H9 (cell line): Measurements from ENCODE around the gene SLCO1C1. TPM values are rescaled to one million over a fixed set of nuclear protein-coding genes. Genes with fewer than 3 reads are reported as not detected.
A peak's percentile ranks its signal among the peaks of the same experiment; 100 is the strongest.

Experiments
- DNase-seq: peaks from one replicate; pipeline ENCODE4 v3.0.0-alpha.2; 2017
- H2AFZ ChIP-seq: one replicate; pipeline ENCODE4 v1.6.1; 2013; ENCODE audit warnings: mild to moderate bottlenecking, low read length, control low read depth, moderate library complexity
- H2AK5ac ChIP-seq: 2 replicates; pipeline ENCODE4 v1.6.1; 2013; ENCODE audit warnings: low read length, control low read depth, mixed read lengths; ENCODE audit not compliant: insufficient read length
- H2BK120ac ChIP-seq: one replicate; pipeline ENCODE4 v1.6.1; 2013; ENCODE audit warnings: low read depth, mild to moderate bottlenecking, low read length, control low read depth, inconsistent platforms; ENCODE audit not compliant: poor library complexity, severe bottlenecking
- H2BK12ac ChIP-seq: 2 replicates; pipeline ENCODE4 v1.6.1; 2013; ENCODE audit warnings: low read length, control low read depth, mixed read lengths, low read depth; ENCODE audit not compliant: insufficient read length
- H2BK15ac ChIP-seq: 2 replicates; pipeline ENCODE4 v1.6.1; 2013; ENCODE audit warnings: low read depth, low read length, control low read depth
- H2BK20ac ChIP-seq: one replicate; pipeline ENCODE4 v1.6.1; 2013; ENCODE audit warnings: low read depth, mild to moderate bottlenecking, low read length, control low read depth, inconsistent platforms; ENCODE audit not compliant: poor library complexity, severe bottlenecking
- H2BK5ac ChIP-seq: 2 replicates; pipeline ENCODE4 v1.6.1; 2013; ENCODE audit warnings: low read length, control low read depth, mixed read lengths; ENCODE audit not compliant: insufficient read length
- H3K14ac ChIP-seq: 2 replicates; pipeline ENCODE4 v1.6.1; 2013; ENCODE audit warnings: low read length, control low read depth; ENCODE audit not compliant: insufficient read depth
- H3K18ac ChIP-seq: 2 replicates; pipeline ENCODE4 v1.6.1; 2013; ENCODE audit warnings: low read depth, mild to moderate bottlenecking, mixed read lengths, low read length, control low read depth; ENCODE audit not compliant: insufficient read length
- H3K23ac ChIP-seq: 2 replicates; pipeline ENCODE4 v1.6.1; 2013; ENCODE audit warnings: low read length, control low read depth, mixed read lengths, low read depth; ENCODE audit not compliant: insufficient read length
- H3K23me2 ChIP-seq: 2 replicates; pipeline ENCODE4 v1.6.1; 2013; ENCODE audit warnings: low read depth, mild to moderate bottlenecking, mixed read lengths, low read length, control low read depth; ENCODE audit not compliant: insufficient read length, poor library complexity, severe bottlenecking
- H3K27ac ChIP-seq: 2 replicates; pipeline ENCODE4 v1.5.1; 2013; ENCODE audit warnings: low read length, control low read depth, mixed read lengths, low read depth; ENCODE audit not compliant: insufficient read length
- H3K27me3 ChIP-seq: 2 replicates; pipeline ENCODE4 v1.6.1; 2013; ENCODE audit warnings: low read length, control low read depth, inconsistent platforms; ENCODE audit not compliant: insufficient read depth
- H3K4ac ChIP-seq: 2 replicates; pipeline ENCODE4 v1.6.1; 2013; ENCODE audit warnings: low read depth, mild to moderate bottlenecking, control low read depth, inconsistent platforms, low read length, moderate library complexity
- H3K4me1 ChIP-seq: 2 replicates; pipeline ENCODE4 v1.6.1; 2013; ENCODE audit warnings: low read length, control low read depth, inconsistent platforms; ENCODE audit not compliant: insufficient read depth
- H3K4me2 ChIP-seq: 2 replicates; pipeline ENCODE4 v1.6.1; 2013; ENCODE audit warnings: low read length, control low read depth, mixed read lengths; ENCODE audit not compliant: insufficient read length, insufficient read depth
- H3K56ac ChIP-seq: 2 replicates; pipeline ENCODE4 v1.6.1; 2013; ENCODE audit warnings: low read depth, mild to moderate bottlenecking, mixed read lengths, low read length, control low read depth; ENCODE audit not compliant: insufficient read length
- H3K79me1 ChIP-seq: 2 replicates; pipeline ENCODE4 v1.6.1; 2013; ENCODE audit warnings: low read depth, mild to moderate bottlenecking, moderate library complexity, low read length, control low read depth, inconsistent platforms; ENCODE audit not compliant: insufficient read depth, poor library complexity, severe bottlenecking
- H3K79me2 ChIP-seq: 2 replicates; pipeline ENCODE4 v1.6.1; 2013; ENCODE audit warnings: low read length, control low read depth, inconsistent platforms; ENCODE audit not compliant: insufficient read depth
- H3K9ac ChIP-seq: 2 replicates; pipeline ENCODE4 v1.6.1; 2013; ENCODE audit warnings: low read length, control low read depth, mixed read lengths; ENCODE audit not compliant: insufficient read length; ENCODE audit errors: extremely low read depth
- H3K9me3 ChIP-seq: one replicate; pipeline ENCODE4 v1.6.1; 2013; ENCODE audit warnings: low read depth, low read length, inconsistent platforms; ENCODE audit not compliant: control insufficient read depth
- H3T11ph ChIP-seq: one replicate; pipeline ENCODE4 v1.6.1; 2013; ENCODE audit warnings: mild to moderate bottlenecking, low read length, control low read depth, inconsistent platforms
- H4K20me1 ChIP-seq: one replicate; pipeline ENCODE4 v1.6.1; 2013; ENCODE audit not compliant: control insufficient read depth, insufficient read length, insufficient read depth
- H4K5ac ChIP-seq: 2 replicates; pipeline ENCODE4 v1.6.1; 2013; ENCODE audit warnings: low read depth, mild to moderate bottlenecking, mixed read lengths, low read length, control low read depth; ENCODE audit not compliant: insufficient read length
- H4K8ac ChIP-seq: replicated peaks from 2 replicates; pipeline ENCODE4 v1.6.1; 2013; ENCODE audit warnings: low read length, control low read depth, mixed read lengths, low read depth; ENCODE audit not compliant: insufficient read length
- H4K91ac ChIP-seq: 2 replicates; pipeline ENCODE4 v1.6.1; 2013; ENCODE audit warnings: low read depth, mild to moderate bottlenecking, moderate library complexity, mixed read lengths, low read length, control low read depth; ENCODE audit not compliant: insufficient read length
- H3K27ac Mint-ChIP-seq, 3 experiments: 2 replicates in 2 of 3; 3 replicates in 1 of 3; pipeline ENCODE4 v1.8.0; 2020 to 2021; ENCODE audit warnings: mixed read lengths in 3 of 3, mild to moderate bottlenecking in 1 of 3, moderate library complexity in 1 of 3
- H3K27me3 Mint-ChIP-seq: 2 replicates; pipeline ENCODE4 v1.8.0; 2021; ENCODE audit warnings: low read depth, mild to moderate bottlenecking, moderate library complexity, mixed read lengths
- H3K36me3 Mint-ChIP-seq, 3 experiments: 2 replicates in 2 of 3; 3 replicates in 1 of 3; pipeline ENCODE4 v1.8.0; 2020 to 2021; ENCODE audit warnings: low read depth in 3 of 3, mixed read lengths in 3 of 3; ENCODE audit not compliant: insufficient read depth in 1 of 3
- H3K4me1 Mint-ChIP-seq, 2 experiments: 2 replicates each; pipeline ENCODE4 v1.8.0; 2020; ENCODE audit warnings: mixed read lengths in 2 of 2
- H3K4me3 Mint-ChIP-seq, 2 experiments: 2 replicates in 1 of 2; 3 replicates in 1 of 2; pipeline ENCODE4 v1.8.0; 2020 to 2021; ENCODE audit warnings: mild to moderate bottlenecking in 2 of 2, mixed read lengths in 2 of 2, moderate library complexity in 1 of 2
- H3K9me3 Mint-ChIP-seq, 2 experiments: 2 replicates in 1 of 2; 3 replicates in 1 of 2; pipeline ENCODE4 v1.8.0; 2020; ENCODE audit warnings: mild to moderate bottlenecking in 2 of 2, mixed read lengths in 2 of 2, moderate library complexity in 1 of 2
- WGBS: extraction: QIAGEN DNeasy Blood & Tissue Kit; methylation state at CpG from one replicate; pipeline ENCODE4 v1.1.7; 2013; ENCODE audit warnings: missing lambda C conversion rate, low lambda C conversion rate, mixed read lengths; ENCODE audit not compliant: insufficient read length; ENCODE audit errors: extremely low coverage; 5-methylcytosine and 5-hydroxymethylcytosine counted together
- total RNA-seq: library from RNA; stranded (reverse); gene quantifications from 2 replicates; pipeline ENCODE4 v1.2.1, GENCODE V29; 2021
- TF ChIP-seq, protein P1 (sequence below): fragments of 200-600 bp; sonication (generic); conservative IDR thresholded peaks from 3 replicates; pipeline ENCODE4 v1.8.0; 2021; ENCODE audit warnings: antibody characterized with exemption, mild to moderate bottlenecking

Gene SLCO1C1
- total RNA-seq, 1 experiment from 2014 or later: not detected

DNA sequence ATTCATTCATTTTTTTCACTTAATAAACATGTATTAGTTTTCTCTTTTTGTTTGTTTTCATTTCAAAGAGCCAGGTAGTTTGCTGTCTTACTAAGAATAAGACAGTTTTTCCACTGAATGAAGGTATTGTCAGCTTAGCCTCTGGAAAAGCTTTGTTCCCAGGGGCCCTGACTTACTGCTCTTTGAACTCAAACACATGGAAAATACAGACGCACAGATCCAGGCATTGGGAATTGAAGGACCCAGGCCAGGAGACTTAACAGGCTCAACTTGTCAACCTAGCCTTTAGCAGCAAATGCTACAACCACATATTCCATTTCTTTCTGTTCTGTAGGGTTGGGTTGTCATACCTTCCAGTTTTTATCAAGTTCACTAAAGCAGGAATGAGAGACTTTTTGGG is 38.5 kb upstream of the SLCO1C1 start:
- Histone ChIP-seq H4K5ac (no peak overlapping the region), H3K23ac (no peak overlapping the region), H2BK15ac (no peak overlapping the region), H3K9me3 (no peaks in the 10 kb centered on the region), H3K4me1 (no peaks in the 10 kb centered on the region), H3K9ac (no peak overlapping the region), H2AK5ac (no peak overlapping the region), H2BK20ac (no peak overlapping the region), H2BK5ac (no peak overlapping the region), H3K27ac (no peak overlapping the region), H3K79me2 (no peaks in the 10 kb centered on the region), H2AFZ (no peak overlapping the region), H2BK12ac (no peak overlapping the region), H3K4me2 (no peak overlapping the region), H3K79me1 (no peaks in the 10 kb centered on the region), H3T11ph (no peak overlapping the region), H3K4ac (no peak overlapping the region), H2BK120ac (no peak overlapping the region), H4K20me1 (no peaks in the 10 kb centered on the region), H3K14ac (no peak overlapping the region), H3K23me2 (no peaks in the 10 kb centered on the region), H3K18ac (no peak overlapping the region), H3K56ac (no peak overlapping the region), H3K27me3 (no peaks in the 10 kb centered on the region), H4K91ac (no peak overlapping the region), H4K8ac (no peak overlapping the region)
- Mint-ChIP-seq H3K36me3 (peaks cover 20 to 43% (median 23%) of the 10 kb centered on the region in 3 experiments), H3K9me3 (peaks cover 25% of the 10 kb centered on the region in 2 experiments), H3K27me3 (no peaks in the 10 kb centered on the region), H3K4me1 (peaks cover 14 to 18% of the 10 kb centered on the region in 2 experiments), H3K4me3 (no peak overlapping the region), H3K27ac (peak overlapping the region in 1 of 3 experiments; percentile 80; a peak in 1 of 7 replicates)
- TF ChIP-seq, protein P1, sequence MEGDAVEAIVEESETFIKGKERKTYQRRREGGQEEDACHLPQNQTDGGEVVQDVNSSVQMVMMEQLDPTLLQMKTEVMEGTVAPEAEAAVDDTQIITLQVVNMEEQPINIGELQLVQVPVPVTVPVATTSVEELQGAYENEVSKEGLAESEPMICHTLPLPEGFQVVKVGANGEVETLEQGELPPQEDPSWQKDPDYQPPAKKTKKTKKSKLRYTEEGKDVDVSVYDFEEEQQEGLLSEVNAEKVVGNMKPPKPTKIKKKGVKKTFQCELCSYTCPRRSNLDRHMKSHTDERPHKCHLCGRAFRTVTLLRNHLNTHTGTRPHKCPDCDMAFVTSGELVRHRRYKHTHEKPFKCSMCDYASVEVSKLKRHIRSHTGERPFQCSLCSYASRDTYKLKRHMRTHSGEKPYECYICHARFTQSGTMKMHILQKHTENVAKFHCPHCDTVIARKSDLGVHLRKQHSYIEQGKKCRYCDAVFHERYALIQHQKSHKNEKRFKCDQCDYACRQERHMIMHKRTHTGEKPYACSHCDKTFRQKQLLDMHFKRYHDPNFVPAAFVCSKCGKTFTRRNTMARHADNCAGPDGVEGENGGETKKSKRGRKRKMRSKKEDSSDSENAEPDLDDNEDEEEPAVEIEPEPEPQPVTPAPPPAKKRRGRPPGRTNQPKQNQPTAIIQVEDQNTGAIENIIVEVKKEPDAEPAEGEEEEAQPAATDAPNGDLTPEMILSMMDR: no peak
- no CpG with 5 or more reads among the region's 1 CpG for WGBS
- DNase-seq: no peak
